ENCODE measurements around the gene ATP2A1.

Gene ATP2A1

DNA sequence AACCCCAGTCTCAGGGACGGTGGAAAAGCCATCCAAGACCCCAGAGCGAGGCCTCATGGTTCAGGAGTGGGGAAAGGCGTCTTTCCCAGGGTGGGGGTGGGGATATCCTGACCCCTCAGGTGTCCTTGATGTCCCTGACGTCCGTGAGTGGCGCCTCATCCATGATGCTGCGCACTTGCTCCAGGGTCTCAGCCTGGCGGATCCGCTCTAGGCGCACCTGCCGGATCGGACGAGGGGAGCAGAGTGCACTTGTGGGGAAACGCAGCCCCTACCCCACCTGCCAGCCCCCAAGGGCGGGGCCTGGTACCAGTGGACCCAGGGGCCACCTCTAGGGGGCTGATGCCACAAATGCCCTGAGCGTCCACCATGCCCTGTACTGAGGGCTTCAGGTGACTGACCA lies 26.5 kb downstream of the ATP2A1 start:
- DNase-seq (ENCODE audit: low read depth in 1 of 2, low spot score in 1 of 2): no peak
- H3K27ac ChIP-seq (replicated peaks): no peak overlapping the region
- TF ChIP-seq SPI1 (IDR thresholded peaks at IDR 0.05; ENCODE audit: borderline replicate concordance, low read depth) (no peak), POLR2AphosphoS5 (IDR thresholded peaks at IDR 0.05; ENCODE audit: low read depth) (no peak), GABPA (IDR thresholded peaks at IDR 0.05; ENCODE audit: low read depth) (no peak), CTCF (IDR thresholded peaks at IDR 0.05; ENCODE audit: insufficient read depth, low read length) (no peak)
- no peak overlapping the region for H3K4me3 ChIP-seq (replicated peaks; ENCODE audit: insufficient read depth, low read length)
- no peaks in the 10 kb centered on the region for H3K27me3 ChIP-seq (ENCODE audit: insufficient read depth, poor library complexity, severe bottlenecking)

DNA sequence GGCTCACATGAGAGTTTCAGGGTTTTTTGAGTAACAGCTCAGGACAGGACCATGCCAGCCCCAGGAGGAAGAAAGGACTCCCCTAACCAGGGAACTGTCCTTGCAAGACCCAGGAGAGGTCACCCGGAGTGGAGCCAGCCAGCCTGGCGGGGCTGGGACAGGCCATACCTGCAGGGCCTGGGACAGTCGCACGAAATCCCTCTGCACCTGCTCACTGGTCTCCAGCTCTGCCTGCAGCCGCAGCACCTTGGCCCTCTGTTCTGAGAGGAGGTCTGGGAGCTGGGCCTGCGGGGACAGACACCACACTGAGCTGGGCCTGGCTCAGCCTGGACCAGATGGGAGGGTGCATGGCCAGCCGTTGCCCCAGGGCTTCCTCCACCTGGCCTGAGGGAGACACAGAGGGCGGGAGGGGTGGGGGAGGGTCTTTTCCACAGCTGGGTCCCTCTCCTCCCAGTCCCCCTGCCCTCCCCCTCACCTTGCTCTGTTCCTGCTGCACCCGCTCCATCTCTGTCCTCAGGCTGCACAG lies 27.0 kb downstream of the ATP2A1 start:
- no peak overlapping the region for H3K27ac ChIP-seq (replicated peaks)
- no peak for DNase-seq (ENCODE audit: low read depth in 1 of 2, low spot score in 1 of 2)
- H3K4me3 ChIP-seq (replicated peaks; ENCODE audit: insufficient read depth, low read length): no peak overlapping the region
- TF ChIP-seq POLR2AphosphoS5 (IDR thresholded peaks at IDR 0.05; ENCODE audit: low read depth): no peak
- TF ChIP-seq, protein P1, sequence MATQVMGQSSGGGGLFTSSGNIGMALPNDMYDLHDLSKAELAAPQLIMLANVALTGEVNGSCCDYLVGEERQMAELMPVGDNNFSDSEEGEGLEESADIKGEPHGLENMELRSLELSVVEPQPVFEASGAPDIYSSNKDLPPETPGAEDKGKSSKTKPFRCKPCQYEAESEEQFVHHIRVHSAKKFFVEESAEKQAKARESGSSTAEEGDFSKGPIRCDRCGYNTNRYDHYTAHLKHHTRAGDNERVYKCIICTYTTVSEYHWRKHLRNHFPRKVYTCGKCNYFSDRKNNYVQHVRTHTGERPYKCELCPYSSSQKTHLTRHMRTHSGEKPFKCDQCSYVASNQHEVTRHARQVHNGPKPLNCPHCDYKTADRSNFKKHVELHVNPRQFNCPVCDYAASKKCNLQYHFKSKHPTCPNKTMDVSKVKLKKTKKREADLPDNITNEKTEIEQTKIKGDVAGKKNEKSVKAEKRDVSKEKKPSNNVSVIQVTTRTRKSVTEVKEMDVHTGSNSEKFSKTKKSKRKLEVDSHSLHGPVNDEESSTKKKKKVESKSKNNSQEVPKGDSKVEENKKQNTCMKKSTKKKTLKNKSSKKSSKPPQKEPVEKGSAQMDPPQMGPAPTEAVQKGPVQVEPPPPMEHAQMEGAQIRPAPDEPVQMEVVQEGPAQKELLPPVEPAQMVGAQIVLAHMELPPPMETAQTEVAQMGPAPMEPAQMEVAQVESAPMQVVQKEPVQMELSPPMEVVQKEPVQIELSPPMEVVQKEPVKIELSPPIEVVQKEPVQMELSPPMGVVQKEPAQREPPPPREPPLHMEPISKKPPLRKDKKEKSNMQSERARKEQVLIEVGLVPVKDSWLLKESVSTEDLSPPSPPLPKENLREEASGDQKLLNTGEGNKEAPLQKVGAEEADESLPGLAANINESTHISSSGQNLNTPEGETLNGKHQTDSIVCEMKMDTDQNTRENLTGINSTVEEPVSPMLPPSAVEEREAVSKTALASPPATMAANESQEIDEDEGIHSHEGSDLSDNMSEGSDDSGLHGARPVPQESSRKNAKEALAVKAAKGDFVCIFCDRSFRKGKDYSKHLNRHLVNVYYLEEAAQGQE (IDR thresholded peaks at IDR 0.05; ENCODE audit: insufficient replicate concordance, low read depth): no peak
- H3K27me3 ChIP-seq (ENCODE audit: insufficient read depth, poor library complexity, severe bottlenecking): no peaks in the 10 kb centered on the region

GRCh38 chr16:28905800-28906372 lies 27.6 kb downstream of the ATP2A1 start:
- TF ChIP-seq GABPA (IDR thresholded peaks at IDR 0.05; ENCODE audit: low read depth) (no peak), CTCF (IDR thresholded peaks at IDR 0.05; ENCODE audit: insufficient read depth, low read length) (no peak), POLR2AphosphoS5 (IDR thresholded peaks at IDR 0.05; ENCODE audit: low read depth) (no peak), SPI1 (IDR thresholded peaks at IDR 0.05; ENCODE audit: borderline replicate concordance, low read depth) (no peak)
- TF ChIP-seq, protein P1 (IDR thresholded peaks at IDR 0.05; ENCODE audit: insufficient replicate concordance, low read depth): no peak

GRCh38 chr16:28910086-28911031 lies 32.1 kb downstream of the ATP2A1 start:
- TF ChIP-seq, protein P1 (IDR thresholded peaks at IDR 0.05; ENCODE audit: insufficient replicate concordance, low read depth): no peak
- TF ChIP-seq GABPA (IDR thresholded peaks at IDR 0.05; ENCODE audit: low read depth) (no peak), POLR2AphosphoS5 (IDR thresholded peaks at IDR 0.05; ENCODE audit: low read depth) (no peak), SPI1 (IDR thresholded peaks at IDR 0.05; ENCODE audit: borderline replicate concordance, low read depth) (no peak), CTCF (IDR thresholded peaks at IDR 0.05; ENCODE audit: insufficient read depth, low read length) (no peak)
- no peaks in the 10 kb centered on the region for H3K27me3 ChIP-seq (ENCODE audit: insufficient read depth, poor library complexity, severe bottlenecking)
- no peak for DNase-seq (ENCODE audit: low read depth in 1 of 2, low spot score in 1 of 2)

More at GRCh38 chr16:28905800-28906372, 27.6 kb downstream of the ATP2A1 start:
- Histone ChIP-seq H3K27ac (replicated peaks) (no peak overlapping the region), H3K4me3 (replicated peaks; ENCODE audit: insufficient read depth, low read length) (no peak overlapping the region), H3K27me3 (ENCODE audit: insufficient read depth, poor library complexity, severe bottlenecking) (no peaks in the 10 kb centered on the region)
- no peak for DNase-seq (ENCODE audit: low read depth in 1 of 2, low spot score in 1 of 2)

More at GRCh38 chr16:28910086-28911031, 32.1 kb downstream of the ATP2A1 start:
- Histone ChIP-seq H3K4me3 (replicated peaks; ENCODE audit: insufficient read depth, low read length) (no peak overlapping the region), H3K27ac (replicated peaks) (no peak overlapping the region)

Measured in HL-60 (cell line).